ENCODE data around the gene CEMIP.

Gene CEMIP

GRCh38 chr15:80778964-80779657 lies at the start of gene CEMIP:
Gene CEMIP, plus strand, starts transcription at chr15:80779370. Its CDS starts 94,510 bp downstream, at chr15:80873880.
- DNase-seq, result no peak

GRCh38 chr15:80730387-80730786 lies 48.8 kb upstream of the CEMIP start:
- no peak for DNase-seq

GRCh38 chr15:80730926-80731325 lies 48.2 kb upstream of the CEMIP start:
- DNase-seq, result no peak

GRCh38 chr15:80732167-80732566 lies 47.0 kb upstream of the CEMIP start:
- DNase-seq, result no peak

- DNase-seq, result no peak
Observed at GRCh38 chr15:80732818-80733217, 46.4 kb upstream of the CEMIP start.

- DNase-seq, result no peak
Observed at GRCh38 chr15:80733460-80733859, 45.7 kb upstream of the CEMIP start.

- no peak for DNase-seq
Observed at GRCh38 chr15:80735344-80735743, 43.8 kb upstream of the CEMIP start.

GRCh38 chr15:80736560-80736959 lies 42.6 kb upstream of the CEMIP start:
- DNase-seq, result no peak

- no peak for DNase-seq
Observed at GRCh38 chr15:80739919-80740318, 39.3 kb upstream of the CEMIP start.

- no peak for DNase-seq
Observed at GRCh38 chr15:80742081-80742480, 37.1 kb upstream of the CEMIP start.

- no peak for DNase-seq
Observed at GRCh38 chr15:80743189-80743833, 35.9 kb upstream of the CEMIP start.

- no peak for DNase-seq
Observed at GRCh38 chr15:80744415-80744814, 34.8 kb upstream of the CEMIP start.

- no peak for DNase-seq
Observed at GRCh38 chr15:80744826-80745225, 34.3 kb upstream of the CEMIP start.

GRCh38 chr15:80745888-80746287 lies 33.3 kb upstream of the CEMIP start:
- no peak for DNase-seq

- no peak for DNase-seq
Observed at GRCh38 chr15:80747317-80748053, 31.7 kb upstream of the CEMIP start.

GRCh38 chr15:80749589-80749988 lies 29.6 kb upstream of the CEMIP start:
- DNase-seq, result no peak

GRCh38 chr15:80750575-80750974 lies 28.6 kb upstream of the CEMIP start:
- DNase-seq, result no peak

- DNase-seq, result no peak
Observed at GRCh38 chr15:80752204-80752603, 27.0 kb upstream of the CEMIP start.

GRCh38 chr15:80753161-80753560 lies 26.0 kb upstream of the CEMIP start:
- no peak for DNase-seq

GRCh38 chr15:80754014-80754413 lies 25.2 kb upstream of the CEMIP start:
- DNase-seq, result no peak

GRCh38 chr15:80755885-80756284 lies 23.3 kb upstream of the CEMIP start:
- no peak for DNase-seq

GRCh38 chr15:80758130-80758745 lies 20.9 kb upstream of the CEMIP start:
- no peak for DNase-seq

- DNase-seq, result no peak
Observed at GRCh38 chr15:80760960-80761359, 18.2 kb upstream of the CEMIP start.

- DNase-seq, result no peak
Observed at GRCh38 chr15:80761754-80762153, 17.4 kb upstream of the CEMIP start.
